ENCODE measurements around the gene MERTK.

DNA sequence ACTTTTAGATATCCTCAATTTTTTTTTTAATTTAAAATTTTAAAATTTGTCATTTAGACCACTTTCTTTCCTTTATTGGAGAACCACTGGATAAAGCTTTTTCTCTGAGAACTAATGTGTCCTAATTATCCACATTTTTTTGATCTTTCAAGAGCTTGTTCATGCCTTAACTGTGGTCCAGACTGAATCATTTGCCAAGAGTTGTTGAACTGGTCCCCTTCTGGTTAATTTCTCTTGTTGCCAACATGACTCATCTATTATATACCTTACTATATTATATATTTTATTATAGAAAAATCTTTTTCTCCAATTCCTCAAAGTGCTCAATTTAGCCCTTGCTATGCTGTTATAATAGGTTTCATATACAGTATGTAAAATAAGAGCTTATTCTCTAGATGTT is 103.5 kb downstream of the MERTK start:
- TF ChIP-seq, protein P1, sequence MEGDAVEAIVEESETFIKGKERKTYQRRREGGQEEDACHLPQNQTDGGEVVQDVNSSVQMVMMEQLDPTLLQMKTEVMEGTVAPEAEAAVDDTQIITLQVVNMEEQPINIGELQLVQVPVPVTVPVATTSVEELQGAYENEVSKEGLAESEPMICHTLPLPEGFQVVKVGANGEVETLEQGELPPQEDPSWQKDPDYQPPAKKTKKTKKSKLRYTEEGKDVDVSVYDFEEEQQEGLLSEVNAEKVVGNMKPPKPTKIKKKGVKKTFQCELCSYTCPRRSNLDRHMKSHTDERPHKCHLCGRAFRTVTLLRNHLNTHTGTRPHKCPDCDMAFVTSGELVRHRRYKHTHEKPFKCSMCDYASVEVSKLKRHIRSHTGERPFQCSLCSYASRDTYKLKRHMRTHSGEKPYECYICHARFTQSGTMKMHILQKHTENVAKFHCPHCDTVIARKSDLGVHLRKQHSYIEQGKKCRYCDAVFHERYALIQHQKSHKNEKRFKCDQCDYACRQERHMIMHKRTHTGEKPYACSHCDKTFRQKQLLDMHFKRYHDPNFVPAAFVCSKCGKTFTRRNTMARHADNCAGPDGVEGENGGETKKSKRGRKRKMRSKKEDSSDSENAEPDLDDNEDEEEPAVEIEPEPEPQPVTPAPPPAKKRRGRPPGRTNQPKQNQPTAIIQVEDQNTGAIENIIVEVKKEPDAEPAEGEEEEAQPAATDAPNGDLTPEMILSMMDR (conservative IDR thresholded peaks at IDR 0.05; ENCODE audit: low read depth, low read length): no peak
- TF ChIP-seq EZH2phosphoT487 (IDR thresholded peaks at IDR 0.05; ENCODE audit: borderline replicate concordance, low read length): no peak
